ENCODE measurements around the gene KIAA1549.
A peak's percentile ranks its signal among the peaks of the same experiment; 100 is the strongest.
"Not testable (repeated sequence)": the region's sequence is repeated elsewhere in the genome, so short reads cannot be mapped to it uniquely, and the experiment has no call there.

KIAA1549 gene

DNA sequence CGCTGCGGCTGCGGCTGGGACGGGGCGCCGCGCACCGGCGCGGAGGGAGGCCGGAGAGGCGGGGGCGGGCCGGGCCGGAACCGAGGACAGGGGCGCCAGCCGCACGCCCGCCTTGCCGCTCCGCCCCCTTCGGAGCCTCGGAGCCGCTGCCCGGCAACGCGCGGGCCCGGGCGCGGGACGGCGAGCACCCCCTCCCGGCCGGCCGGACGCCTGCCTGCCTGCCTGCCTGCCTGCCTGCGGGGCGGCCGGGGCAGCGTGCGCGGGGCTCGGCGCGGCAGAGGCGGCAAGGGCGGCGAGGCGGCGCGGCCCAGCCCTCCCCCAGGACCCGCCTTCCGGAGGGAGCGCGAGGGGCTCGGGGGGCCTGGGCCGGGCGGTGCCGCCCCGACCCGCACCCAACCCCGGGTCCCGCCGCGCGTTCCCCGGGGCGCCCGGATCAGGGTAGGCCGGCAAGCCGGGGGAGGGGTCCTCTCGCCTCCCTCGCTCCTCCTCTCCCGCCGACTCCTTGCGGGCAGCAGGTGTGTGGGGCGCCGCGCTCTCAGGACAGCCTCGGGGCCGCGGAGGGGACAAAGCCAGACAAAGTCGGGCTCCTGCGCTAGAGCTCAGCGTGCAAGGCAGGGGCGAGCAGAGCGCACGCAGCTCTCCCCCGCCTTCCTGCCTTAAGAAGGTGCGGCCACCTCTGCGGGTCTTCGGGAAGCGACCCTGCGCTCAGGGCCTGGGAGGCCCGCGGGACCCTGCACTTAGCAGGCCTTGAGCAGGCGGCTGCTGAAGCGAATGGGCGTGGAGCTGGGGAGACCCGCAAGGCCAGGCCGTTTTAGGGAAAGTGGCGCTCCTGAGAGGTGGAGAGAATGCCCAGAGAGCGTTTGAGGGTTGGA lies at the start of gene KIAA1549:
Gene KIAA1549 (minus strand): TSS at position 58 of the 872 bp plus-strand sequence. CDS start 120 bp downstream, outside the sequence.
- peak; percentile 50 for DNase-seq

DNA sequence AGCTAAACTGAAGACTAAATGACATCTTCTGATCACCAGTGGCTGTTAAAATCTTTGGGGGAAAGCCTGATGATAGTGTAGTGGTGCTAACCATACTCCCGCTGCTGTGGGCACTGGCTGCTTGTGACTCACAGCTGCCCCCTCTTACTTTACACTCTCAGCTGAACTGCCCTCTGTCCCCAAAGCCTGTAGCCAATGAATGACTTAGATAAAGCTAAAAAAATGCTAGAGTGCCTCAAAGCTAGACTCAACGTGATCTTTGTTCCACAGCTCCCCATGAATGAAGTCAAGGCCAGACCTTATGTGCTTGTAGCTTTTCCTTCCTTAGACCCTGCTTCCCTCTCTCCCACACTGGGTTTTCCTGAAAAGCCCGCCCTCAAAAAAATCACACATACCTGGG lies 48.2 kb upstream of the KIAA1549 start:
- DNase-seq, result no peak

DNA sequence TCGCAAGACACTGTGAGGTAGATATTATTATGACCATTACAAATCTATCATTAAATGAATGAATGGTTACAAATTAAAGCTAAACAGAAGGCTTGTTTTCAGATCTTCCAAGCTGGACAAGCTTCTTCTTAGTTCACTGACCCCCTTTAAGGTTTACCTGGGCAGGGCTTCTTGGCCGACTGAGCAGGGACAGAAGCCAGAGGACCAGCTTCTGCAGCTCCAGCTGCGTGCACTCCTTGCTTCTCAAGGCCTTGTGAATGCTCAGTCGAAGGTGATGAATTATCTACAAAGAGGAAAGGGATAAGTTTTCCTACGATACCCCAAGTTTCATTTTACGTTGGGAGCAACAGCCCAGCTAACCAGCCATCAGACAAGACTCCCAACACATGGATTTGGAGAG lies 45.4 kb upstream of the KIAA1549 start:
- no peak for DNase-seq

DNA sequence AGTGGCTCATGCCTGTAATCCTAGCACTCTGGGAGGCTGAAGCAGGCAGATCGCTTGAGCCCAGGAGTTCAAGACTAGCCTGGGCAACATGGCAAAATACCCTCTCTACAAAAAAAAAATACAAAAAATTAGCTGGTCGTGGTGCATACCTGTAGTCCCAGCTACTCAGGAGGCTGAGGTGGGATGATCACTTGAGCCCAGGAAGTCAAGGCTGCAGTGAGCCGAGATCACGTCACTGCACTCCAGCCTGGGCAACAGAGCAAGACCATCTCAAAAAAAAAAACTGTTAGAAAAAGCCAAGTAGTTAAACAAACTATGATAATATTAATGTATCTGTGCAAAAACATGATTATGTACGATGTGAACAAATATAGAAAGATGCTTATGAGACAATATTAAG lies 44.7 kb upstream of the KIAA1549 start:
- not testable (repeated sequence) for DNase-seq

DNA sequence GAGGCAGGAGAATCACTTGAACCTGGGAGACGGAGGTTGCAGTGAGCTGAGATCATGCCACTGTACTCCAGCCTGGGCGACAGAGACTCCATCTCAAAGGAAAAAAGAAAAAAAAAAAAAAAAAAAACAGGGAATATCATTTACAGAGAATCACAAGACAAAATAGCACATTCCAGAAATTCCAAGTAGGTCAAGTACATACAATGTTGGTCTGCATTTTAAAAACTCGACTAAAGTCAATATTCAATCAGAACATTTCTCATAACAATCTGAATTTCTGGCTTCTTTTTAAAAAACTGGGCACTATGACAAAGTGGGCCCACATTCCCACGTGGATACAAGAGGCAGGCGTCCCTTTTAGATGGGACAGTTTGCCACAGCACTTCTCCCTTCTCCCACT lies 41.9 kb upstream of the KIAA1549 start:
- DNase-seq, result no peak

DNA sequence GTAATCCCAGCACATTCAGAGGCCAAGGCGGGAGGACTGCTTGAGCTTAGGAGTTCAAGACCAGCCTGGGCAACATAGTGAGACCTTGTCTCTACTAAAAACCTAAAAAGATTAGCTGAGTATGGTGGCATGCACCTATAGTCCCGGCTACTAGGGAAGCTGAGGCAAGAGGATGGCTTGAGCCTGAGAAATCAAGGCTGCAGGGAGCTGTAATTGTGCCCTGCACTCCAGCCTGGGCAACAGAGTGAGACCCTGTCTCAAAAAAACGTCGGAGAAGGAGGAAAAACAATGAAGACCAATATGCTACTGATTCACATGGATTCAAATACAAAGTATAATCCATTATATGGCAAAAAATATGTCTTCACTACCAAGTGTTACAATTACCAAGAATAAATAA lies 41.1 kb upstream of the KIAA1549 start:
- DNase-seq, result no peak

DNA sequence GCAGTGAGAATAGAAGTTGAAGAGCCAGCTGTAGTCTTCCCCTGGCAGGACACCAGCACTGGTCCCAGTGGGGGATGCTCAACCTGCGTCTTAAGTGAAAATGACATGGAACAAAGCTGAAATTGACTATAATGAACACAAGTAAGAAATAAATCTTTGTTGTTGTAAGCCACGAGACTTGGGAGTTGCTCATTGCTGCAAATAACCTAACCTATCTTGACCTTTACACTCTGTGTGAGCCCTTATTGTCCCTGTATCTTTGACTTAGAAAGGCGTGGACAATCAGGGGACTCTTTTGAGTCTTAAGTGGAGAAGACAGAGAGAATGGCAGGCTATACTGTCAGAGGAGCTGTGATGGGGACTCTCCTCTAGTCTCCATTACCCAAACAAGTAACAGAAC lies 37.7 kb upstream of the KIAA1549 start:
- DNase-seq, result no peak

DNA sequence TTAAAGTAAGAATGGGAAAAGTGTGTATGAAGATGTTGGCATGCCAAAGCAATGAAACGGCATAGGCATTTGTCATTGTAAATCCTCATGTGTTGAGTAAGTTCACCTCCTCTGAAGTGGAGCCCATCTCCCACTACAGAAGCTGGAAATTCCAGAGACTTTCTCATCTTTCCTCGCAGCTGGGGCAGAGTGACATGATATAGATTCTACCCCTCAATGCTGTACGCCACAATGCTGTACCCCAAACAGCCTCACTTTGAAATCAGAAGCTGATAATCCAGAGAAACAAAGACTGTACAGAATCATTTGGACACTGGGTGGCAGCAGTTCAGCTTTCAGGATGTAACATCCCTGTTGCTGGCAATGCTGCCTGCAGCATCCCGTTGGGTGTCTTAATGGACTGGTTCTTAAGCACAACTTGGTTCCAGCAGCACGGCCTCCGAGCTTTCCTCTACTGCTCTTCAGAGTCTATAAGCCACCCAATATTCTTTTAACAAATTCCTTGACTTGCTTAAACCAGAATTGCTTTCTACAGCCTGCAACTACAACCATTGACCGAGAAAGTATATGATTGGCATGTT lies 35.8 kb upstream of the KIAA1549 start:
- peak; percentile 52 for DNase-seq

DNA sequence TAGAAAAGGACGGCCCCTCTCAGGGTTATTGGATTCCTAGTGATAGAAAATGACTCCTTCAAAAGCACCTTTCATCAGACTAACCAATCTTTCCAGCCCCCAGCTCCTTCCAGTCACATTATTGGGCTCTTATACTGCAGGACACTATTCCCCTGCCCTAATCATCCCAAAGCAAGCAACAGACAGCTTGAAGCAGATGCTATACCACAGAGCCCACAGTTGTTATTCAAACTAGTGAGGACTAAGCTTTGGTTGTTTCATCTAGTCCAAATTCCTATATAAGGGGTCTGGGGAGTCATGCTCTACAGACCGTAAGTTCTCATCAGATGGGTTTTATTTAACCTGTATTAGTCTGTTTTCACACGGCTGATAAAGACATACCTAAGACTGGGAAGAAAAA lies 30.2 kb upstream of the KIAA1549 start:
- no peak for DNase-seq

DNA sequence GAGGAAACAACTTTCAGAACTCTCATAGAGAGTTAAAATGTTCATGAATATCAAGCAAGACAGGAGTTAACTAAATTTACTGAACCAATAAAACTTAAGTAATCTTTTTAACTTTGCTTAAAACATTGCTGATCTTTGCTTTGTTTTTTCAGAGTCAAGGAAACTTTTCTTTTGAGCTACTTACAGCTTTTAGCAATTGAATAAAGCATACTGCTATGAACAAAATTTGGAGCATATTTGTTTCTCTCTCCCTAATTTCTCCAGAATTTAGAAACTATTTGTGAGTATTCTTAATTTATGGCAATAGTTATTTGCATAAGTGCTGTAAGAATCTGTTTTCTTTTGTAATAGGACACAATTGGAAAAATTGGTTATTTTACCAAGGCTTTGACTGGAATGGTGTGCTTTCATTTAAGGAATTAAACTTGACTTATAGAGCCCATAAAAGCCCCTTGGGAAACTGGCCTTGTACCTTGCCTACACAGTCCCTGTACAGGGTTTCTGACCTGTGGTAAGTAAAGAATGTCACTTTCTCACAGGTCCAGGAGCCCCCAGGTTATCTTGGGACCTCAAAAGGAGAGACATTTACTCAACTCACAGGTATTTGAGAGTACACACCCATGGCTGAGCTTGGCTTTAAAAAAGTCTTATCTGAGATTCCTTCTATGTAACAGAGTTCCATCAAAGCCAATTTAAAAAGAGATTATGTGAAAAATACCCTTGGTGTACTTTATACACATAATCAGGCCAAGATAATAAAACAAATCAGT lies 23.3 kb upstream of the KIAA1549 start:
- no peak for DNase-seq

DNA sequence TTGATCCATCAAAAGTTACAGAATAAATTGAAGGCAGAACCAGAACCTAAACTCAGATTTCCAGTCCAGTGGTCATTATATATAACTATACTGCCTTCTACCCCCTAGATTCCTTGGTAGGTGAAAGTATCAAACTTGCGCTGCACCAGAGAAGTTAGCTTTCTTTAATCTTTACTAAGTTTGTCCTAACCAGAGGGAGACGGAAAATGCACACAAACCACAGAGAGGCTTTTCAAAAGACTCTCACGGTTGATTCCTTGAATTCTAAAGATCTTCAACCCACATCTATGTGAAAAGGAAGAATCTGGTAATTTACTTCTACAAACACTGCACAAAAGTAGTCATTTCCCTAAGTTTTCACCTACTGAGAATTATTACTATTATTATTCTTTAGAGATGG lies 18.2 kb upstream of the KIAA1549 start:
- no peak for DNase-seq

DNA sequence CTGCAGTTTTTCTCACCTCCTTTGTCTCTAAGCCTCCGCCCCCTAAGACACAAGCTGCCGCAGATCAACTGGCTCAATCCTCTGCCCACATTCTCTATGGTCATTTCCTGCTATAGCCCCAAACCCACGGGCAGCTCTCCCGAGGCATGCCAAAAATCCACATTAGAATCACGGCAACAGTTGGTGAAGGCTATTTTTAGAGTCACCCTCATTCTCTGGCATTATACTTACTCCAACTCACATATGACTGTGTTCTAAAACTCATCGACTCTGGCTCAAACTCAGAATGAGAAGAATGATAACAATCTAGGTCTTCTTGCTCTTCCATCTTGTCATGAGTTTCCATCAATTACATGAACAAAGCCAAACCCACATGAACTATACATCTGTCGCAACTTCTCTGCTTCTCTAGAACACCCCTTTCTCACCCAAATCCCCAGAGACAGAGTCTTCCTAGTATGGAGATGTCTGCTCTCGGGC lies 10.9 kb upstream of the KIAA1549 start:
- no peak for DNase-seq

DNA sequence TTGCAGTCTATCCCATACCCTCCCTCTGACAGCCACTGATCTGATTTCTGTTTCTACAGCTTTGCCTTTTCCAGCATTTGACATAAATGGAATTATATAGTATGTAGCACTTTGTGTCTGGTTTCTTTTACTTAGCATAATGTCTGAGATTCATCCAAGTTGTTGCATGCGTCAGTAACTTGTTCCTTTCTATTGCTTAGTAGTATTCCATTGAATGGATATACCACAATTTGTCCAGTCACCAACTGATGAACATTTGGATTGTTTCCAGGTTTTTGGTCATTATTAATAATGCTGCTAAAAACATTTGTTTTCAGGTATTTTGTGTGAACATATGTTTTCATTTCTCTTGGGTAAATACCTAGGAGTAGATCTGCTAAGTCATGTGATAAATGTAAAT lies 6.5 kb upstream of the KIAA1549 start:
- DNase-seq, result no peak

DNA sequence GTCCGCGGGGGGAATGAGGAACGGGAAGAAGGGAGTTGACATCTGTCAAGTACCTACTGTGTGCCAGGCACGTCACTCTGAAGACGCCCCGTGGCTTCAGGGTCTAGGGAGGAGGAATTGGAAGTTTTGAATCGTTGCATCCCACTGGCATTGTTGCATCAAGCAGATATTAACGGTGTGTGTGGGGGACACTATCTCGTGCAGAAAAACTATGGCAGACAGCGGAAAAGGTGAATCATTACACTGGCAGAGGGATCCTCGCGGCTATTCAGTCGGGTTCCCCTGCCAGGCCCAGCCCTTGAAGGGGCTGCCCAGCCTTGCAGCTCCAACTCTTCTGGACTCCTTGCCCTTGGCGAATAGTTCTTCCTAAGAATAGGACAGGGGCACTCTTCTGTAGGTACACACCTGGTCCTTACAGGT lies 1.0 kb upstream of the KIAA1549 start:
- DNase-seq, result no peak

DNA sequence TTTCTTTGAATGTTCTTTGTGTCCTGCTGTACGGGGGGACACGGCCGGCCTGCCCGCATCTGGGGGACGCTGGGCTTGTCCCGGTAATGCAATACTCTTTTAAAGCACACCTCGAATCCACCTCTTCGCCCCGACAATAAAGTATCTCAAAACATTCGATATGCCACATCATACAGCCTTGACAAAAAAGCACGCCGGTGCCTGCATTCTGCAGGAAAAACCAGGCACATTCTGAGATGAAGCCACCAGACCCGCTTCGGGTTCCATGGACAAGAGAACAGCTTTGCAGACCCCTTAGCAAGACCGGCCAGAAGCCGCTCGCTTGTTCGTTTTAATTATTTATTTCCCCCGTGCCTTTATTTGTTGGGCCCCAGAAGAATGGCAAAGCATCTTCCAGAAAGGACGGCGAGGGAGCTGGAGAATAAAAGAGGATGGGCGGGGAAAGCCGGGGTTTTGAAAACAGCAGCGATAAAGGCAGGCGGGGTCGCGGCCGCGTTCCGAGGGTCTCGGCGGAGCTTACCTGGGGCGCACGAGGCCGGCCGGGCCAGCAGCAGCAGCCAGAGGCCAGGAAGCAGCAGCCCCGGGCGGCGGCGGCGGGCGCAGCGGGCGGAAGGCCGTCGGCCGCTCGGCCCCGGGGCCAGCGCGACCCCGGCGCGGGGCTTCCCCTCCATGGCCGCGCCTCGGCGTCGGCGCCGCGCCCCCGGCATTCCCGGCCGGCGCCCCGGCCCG lies 462 bp downstream of the KIAA1549 start:
- DNase-seq, result no peak

DNA sequence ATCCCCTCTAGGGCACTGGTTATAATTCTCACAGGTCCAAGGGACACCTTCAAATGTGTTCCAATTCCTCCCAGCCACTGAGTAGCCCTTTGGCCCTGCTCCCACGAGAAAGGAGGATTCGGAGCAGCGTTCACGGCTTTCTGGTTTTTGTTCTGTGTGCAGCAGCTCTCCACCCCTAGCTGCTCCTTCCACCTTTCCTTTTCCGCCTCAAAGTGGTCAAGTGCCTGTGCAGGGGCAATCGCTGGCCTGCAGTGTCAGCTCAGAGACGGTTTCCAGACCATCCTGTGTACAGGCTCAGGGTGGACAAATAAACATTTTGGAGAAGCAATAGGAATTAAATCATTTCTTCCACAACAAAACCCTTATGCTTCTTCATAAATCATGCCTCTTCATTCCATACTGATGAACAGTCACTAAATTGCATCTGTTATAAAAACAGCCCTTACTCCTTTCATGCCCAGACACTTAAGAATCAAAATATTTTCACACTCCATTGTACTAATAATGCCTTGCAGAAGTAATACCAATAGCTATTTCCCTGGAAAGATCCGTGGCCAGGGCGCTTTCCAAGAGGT lies 1.1 kb downstream of the KIAA1549 start:
- no peak for DNase-seq

DNA sequence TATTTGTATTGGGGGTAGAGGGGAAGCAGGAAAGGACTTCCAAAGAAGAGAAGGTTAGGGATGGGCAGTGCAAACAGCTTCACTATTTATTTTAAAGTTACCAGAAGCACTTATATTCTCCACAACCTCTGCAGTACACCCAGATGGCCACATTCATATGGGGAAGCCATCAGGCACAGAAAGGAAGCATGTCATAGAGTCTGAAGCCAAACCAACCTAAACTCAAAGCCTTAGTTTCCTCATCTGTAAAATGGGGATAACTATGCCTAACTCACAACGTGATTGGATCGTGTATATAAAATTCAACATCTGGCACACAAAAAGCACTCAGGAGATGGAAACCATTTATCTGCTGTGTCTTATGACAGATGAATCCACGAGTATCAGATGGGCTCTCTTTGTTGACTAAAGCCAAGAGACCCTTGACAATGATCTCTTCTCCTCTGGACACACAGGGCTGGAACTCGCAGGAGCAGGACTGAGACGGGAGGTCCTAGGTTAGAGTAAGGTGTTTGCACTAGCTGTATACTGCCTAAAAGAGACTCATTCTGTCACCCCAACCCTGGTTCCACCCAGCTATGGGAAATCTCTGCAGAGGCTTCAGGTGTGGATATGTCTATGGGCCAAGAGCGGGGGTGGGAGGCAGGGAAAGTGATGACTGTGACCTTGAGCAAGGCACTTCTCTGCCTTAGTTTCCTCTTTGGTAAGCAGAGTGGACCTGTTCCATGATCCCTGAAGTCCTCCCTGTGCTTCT lies 1.8 kb downstream of the KIAA1549 start:
- no peak for DNase-seq

DNA sequence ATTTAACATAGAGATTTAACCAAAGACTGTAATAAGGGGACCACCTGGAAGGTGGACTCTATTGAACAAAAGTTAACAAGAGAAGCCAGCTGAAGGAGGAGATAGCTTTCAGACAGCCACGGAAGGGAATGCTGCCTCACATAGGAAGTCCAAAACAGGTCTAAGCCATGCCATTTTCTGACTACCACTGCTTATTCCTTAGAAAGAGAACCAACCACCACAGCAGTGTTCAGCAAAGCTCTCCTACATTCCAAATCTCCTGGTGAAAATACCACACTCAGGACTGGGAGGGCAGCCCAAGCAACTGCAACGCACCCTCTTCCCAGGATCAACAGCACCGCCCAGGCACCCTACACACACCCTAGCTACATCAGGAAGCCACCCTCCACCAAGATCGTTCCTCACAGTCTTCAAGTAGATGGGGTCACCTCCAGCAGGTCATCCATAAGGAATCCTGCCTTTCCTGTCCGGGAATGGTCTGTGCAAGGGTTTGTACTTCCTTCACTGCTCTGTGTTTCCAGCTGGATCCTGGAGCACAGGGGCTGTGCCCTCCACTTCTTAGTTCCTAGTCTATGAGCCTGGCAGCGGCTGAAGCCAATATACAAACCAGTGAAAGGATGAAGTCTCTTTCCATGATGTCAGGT lies 2.5 kb downstream of the KIAA1549 start:
- DNase-seq, result no peak

DNA sequence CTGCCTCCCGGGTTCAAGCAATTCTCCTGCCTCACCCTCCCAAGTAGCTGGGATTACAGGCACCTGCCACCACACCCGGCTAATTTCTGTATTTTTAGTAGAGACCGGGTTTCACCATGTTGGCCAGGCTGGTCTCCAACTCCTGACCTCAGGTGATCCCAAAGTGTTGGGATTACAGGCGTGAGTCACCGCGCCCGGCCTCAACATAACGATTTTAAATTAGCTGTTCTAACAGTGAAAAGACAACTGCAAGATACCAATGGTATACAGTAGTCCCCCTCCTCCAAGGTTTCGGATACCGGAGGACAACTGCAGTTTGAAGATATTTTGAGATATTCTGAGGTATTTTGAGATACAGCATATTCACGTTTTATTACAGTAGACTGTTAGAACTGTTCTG lies 5.0 kb downstream of the KIAA1549 start:
- DNase-seq, result not testable (repeated sequence)

DNA sequence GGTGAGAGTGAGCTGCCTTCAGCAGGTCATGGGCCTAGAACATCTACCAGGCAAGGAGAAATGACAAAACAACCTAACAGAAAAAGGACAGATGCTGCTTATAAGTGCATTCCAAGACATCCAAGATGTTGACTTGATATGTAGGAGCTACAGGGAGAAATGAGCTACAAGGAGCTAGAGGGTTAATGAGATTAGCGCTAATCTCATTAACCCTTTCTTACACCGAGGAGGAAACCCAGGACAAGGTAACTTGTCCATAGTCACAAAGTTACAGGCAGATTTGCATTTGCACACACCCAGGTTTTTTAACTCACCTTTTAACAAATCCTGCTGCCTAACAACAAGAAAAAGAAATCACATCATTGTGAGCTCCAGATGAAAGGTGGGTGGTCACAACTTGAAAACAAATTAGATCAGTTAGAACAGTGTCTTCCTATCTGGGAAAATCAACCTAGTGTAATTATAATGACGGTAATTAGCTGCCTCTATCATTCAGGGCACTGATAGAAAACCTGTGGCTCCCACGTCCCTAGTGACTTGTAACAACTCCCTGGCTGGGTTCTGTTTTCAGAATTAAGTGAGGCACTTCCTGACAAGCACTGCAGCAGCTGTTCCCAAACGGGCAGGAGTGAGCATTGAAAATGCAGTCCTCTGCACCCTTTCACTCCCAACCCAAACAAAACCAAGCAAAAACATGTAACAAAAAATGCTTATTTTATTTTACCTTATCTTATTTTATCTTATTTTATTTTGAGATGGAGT lies 5.7 kb downstream of the KIAA1549 start:
- DNase-seq, result no peak

All from stimulated activated CD4-positive, alpha-beta T cell treated with anti-CD3 and anti-CD28 coated beads, Interleukin-1b, Interleukin-23, amount 100 ng/mL, for 48 hours (primary cell).